Middle frontal gyrus (tissue), 1 donor: ENCODE measurements around the gene ARL5B.

Experiments
- DNase-seq: peaks from one replicate; pipeline ENCODE4 v3.0.0-alpha.2; 2015; ENCODE audit warnings: low spot score; ENCODE audit errors: extremely low spot score

The ARL5B gene

DNA sequence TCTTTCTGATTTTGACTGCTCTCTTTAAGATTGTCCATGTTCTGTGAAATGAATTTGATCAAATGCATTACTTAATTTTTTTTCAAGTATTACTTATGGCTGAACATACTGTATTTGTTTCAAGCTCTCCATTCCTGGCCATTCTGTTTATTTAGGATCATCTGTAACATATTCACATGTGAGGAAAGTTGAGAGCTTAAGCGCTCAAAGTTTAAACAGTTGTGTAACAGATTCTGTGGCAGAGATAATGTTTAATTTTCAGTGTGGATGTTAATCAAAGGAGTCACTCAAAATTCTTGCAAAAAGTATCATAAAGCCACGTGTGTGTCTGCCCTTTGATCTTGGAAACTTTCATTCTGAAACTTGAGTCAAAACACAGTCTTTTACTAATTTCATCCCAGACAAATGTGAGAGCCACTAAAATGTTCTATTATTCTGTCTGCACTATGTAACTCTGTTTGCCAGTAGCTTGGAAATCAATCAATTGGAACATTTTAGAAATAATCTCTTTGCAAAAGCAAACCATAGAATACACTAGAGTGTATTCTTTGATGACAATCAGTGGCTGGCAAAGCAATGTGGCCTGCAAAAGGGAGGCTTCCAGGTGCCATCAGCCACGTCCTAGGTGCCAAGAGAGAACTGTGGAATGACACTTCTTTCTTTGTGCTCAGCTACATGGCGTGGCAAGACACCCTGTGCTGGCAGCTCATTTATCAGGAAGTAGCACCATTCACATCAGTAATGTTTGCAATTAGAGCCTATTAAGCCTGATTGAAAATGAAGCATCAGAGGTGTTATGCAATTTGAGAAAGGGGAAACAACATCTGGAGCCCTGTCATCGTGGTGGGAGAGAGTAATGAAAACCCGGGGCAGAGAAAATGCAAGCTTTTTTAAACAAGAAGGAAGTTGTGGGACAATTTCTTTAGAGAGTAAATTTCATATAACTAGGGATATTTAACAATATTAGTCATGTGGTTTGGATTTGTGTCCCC is 40.9 kb downstream of the ARL5B start:
- DNase-seq, result no peak

DNA sequence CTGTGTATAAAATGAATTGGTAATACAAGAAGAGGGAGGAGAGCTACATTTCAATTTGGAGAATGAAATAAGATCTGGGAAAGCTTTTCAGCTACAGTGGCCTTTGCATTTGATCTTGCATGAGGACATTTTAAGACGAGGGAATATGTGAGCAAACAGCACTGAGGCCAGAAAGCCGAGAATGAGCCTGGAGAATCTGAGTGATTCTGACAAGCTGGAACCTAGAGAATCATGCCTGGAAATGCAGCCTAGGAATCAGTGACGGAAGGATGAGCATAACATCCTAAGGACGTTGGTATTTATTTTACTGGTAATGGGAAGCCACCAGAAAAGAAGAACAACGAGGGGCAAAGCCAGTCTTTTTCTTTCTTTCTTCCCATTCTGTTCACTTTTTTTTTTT is 44.3 kb downstream of the ARL5B start:
- DNase-seq, result no peak

DNA sequence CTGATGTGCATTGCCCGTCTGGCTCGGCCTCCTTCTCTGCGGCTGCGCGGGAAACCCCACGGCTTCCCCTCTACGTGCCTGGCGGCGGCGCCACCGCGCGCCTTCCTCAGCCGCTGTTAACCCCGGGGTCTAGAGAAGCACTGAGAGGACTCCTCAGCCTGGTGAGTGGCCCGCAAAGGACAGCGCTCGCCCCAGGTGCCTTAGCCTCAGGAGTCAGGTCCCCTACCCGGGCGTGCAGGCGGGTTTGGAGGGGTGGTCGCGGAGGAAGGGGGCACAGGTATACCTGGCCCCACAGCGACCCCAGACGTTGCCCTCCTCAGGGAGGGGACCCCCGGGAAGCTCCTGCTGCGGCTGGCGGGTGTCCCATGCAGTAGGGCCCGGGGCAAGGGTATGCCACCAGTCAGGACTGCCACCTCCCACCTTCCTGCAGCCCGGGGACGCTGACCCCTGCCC is 51.0 kb downstream of the ARL5B start:
- no peak for DNase-seq

DNA sequence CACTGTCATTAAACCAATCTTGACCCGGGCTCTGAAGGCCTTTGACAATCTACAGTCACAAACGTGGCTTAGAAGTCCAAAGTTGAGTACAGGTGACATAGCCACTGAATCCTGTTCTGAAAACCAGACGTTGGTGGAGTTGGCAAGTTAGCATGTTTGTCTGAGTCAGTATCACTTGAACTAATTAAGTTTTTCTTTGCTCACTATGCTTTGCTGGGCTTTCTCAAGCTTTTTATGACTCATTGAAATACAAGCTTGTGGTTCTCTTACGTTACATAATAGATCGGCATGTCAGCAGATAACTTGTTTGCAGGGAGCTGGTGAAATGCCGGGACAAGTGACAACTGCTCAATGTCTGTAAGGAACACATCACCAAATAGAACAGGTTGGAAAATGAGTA is 53.8 kb downstream of the ARL5B start:
- DNase-seq, result peak; percentile 54

DNA sequence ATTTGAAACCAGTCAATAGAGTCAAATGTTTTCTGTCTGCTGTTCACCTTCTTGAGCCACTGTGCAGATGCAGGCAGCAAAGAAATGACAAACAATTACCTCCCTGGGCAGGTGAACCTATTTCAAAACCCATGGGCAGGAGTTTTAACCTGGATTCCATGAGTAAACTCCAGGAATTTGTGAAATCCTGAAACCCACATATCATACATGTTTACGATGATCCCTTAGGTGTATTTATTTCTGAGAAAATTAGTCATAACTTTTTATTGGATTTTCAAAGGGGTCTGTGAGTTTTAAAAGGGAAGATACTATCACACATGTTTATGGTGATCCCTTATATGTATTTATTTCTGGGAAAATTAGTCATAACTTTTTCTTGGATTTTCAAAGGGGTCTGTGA is 59.8 kb downstream of the ARL5B start:
- DNase-seq, result no peak

DNA sequence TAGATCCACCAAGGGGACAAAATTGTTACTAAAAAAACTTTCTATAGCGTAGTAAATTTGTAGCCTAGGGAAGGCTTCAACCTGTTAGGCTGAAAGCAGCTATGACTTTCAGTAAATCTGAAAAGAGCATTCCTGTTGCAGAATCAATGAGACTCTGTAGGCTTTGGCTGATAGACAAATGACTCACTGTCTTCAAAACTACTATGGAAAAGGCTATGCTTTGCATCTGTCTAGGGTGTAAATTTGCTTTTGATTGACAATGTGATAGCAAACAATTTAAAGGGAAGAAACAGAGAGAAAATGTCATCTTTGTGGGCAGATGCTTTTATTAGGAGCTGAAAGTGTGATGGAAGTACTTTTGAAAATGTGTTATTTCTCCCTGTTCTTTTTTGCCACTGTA is 60.6 kb downstream of the ARL5B start:
- DNase-seq, result no peak

DNA sequence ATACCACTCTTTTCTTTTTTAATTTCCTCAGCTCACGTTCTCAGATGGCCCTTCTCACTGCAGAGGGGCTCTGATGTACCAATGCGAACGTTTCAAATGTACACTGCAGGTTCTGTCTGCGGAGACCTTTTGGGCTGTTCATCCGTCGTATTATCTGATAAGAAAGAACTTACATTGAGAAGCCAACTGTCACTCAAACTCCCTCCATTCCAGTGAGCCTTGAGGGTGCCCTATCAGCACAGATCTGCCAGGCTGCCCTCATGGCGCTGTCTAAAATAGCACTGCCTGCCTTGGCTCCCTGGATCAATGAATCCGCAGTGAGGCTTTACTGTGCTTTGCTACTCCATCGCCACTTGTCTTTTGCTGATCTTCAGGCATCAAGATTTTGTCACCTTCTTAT is 61.8 kb downstream of the ARL5B start:
- DNase-seq, result no peak

DNA sequence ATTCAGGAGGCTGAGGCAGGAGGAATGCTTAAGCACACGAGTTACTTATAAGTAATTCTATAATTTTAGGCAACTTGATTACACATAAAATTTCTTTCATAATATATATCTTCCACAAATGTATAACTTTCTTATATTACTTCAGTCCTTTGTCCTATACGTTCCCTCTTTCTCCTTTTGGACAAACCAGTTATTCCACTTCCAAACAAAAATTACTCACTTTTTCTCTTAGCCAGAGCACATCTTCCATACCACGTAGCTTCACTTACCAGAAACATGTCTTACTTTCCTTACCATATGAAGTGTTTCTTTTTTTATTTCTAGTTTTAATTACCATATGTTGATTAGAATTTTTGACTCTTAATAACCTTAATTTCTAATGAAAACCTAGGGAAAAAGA is 64.6 kb downstream of the ARL5B start:
- DNase-seq, result no peak
